ENCODE data around the gene ITIH6.
"Not testable (repeated sequence)": the region's sequence is repeated elsewhere in the genome, so short reads cannot be mapped to it uniquely, and the experiment has no call there.

ITIH6 gene

DNA sequence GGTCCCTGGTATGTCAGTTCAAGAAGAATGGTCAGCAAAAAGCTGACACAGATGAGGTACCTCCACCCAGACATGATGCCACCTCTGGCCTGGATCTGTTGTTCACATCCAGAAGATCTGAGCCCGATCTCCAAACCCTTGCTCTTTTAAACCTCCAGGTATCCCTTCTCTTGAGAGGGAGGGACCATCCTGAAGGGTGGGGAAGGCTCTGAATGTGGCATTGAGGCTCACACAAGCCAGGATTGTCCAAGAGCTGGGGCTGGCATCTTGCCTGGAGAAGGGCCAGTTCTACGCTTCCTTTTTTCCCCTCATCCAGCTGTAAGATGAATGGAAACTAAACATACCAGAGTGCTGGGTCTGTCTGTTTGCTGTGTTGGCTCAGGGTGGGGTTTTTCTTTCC is at the start of gene ITIH6:
Gene ITIH6, minus strand, starts transcription at position 119 of the 400 bp plus-strand sequence. Its CDS starts 45 bp downstream, at position 74.
- no peak for DNase-seq

DNA sequence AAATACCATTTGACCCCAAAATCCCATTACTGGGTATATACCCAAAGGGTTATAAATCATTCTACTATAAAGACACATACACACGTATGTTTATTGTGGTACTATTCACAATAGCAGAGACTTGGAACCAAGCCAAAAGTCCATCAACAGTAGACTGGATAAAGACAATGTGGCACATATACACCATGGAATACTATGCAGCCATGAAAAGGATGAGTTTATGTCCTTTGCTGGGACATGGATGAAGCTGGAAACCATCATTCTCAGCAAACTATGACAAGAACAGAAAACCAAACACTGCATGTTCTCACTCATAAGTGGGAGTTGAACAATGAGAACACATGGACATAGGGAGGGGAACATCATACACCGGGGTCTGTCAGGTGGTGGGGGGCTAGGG is 49.6 kb upstream of the ITIH6 start:
- not testable (repeated sequence) for DNase-seq

GRCh38 chrX:54843050-54843449 is 45.0 kb upstream of the ITIH6 start:
- no peak for DNase-seq

DNA sequence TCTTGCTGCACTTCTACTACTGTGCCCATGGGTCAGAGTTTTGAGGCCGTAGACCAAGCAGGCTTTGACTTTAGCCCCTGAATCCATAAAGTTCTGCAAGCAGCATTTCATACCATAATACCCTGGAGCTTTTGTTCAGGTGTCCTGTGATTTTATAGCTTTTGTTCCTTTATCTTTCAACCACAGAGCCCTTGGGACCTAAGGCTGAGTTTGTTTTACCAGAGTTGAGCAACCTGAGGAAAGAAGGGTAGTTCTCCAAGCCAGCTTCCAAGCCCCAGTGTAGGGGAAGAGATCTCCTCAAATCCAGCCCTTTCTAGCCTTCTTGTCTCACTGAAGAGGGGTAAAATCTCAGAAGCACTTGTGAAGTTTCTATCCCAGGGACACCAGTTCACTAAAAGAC is 44.6 kb upstream of the ITIH6 start:
- DNase-seq = no peak

DNA sequence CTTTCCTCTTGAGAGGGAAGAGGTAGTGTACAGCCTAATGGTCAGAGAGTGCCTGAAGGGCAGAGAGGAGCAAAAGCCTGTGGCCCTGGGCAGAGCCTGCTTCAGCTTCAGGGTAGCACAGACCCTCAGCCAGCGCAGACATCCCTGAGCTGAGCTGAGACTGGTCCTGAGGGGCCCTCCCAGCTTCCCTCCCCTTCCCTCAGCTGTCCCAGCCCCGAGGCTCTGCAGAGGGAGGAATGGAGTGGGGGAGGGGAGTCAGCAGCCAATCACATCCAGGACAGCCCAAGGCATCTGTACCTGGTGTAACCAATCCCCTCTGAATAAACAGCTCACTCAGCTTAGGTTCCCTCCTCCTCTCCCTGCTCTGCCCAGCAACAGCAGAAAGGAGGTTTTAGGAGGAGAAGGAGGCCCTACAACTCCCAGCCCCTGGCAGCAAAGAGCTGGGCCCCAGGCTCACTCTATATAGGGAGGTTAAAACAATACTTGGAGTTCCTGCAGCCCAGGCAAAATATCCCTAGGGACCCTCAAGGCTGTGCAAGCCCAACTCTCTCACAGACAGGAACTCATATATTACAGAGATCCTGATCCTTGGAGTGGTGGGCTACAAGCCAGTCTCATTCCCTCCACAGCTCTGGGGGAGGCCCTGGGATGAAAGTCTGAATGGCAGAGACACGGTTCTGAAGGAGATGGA is 43.3 kb upstream of the ITIH6 start:
- DNase-seq = not testable (repeated sequence)

GRCh38 chrX:54838583-54838982 is 40.5 kb upstream of the ITIH6 start:
- no peak for DNase-seq

- DNase-seq = no peak
Measured at GRCh38 chrX:54826598-54826997, 28.5 kb upstream of the ITIH6 start.

DNA sequence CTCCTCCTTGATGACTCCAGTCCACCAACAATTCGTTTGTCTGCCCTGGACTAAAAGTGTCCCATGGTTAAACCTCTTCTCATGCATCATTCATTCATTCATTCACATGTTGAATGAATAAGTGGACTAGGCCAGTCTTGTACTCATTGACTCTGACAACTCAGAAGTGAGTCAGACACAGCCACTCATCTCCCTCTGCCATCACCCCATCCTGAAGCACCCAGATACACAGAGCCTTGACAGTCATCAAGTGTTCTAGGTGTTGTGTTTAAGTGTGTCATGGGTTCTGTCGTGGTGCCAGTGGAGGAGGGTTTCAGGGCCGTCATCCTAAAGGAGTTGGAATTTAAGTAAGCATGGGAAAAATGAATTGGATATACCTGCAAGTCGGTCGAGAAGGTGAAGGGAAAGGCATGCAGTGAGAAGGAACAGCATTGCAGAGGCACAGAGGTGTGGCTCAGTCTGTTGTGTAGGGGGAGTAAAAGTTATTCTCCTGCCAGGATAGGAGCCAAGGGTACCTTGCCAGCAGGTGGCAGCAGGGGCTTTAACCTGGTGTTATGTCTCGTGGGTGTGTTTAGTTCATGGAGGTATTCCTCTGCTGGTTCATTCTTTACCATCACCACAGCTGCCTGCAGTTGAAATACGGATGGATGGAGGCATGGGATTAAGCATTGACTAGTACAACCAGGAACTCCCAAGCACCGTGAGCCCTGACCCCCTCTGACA is 27.8 kb upstream of the ITIH6 start:
- DNase-seq = no peak

DNA sequence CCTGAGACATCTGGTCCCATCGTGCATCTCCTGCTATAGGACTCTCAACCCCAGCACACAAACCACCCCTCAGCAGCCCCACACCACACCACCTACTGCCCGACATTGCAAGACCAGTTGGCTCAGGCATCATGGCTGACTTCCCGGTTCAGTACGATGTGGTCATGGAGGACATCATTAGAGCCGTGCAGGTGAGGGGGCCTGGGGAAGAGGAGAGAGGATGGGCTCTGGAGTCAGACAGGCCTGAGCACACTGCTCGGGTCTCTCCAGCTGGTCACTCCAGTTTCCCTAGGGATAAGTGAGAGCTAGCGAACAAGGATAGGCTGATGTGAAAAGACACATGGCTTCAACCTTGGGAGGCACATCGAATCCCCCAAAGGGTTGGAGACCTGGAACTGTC is 26.7 kb upstream of the ITIH6 start:
- no peak for DNase-seq

GRCh38 chrX:54824195-54824594 is 26.1 kb upstream of the ITIH6 start:
- no peak for DNase-seq

- no peak for DNase-seq
Measured at GRCh38 chrX:54821310-54821709, 23.3 kb upstream of the ITIH6 start.

DNA sequence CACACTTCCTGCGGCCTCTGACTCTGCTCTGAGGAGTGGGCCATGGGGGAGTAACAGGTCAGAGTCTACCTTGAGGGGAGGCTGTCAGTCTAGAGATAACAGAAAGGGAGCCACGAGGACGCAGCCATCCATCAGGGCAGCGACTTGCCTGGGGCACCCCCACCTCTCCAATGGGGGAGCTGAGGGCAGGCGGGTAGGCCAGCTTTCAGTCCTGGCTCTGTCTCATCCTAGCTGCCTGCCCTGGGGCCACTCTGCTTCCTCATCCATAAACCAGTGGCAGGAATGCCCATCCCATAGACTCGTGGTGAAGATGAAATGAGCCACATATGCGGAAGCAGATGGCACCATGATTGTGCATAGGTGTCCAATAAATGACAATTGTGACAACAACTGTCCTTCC is 22.7 kb upstream of the ITIH6 start:
- no peak for DNase-seq

DNA sequence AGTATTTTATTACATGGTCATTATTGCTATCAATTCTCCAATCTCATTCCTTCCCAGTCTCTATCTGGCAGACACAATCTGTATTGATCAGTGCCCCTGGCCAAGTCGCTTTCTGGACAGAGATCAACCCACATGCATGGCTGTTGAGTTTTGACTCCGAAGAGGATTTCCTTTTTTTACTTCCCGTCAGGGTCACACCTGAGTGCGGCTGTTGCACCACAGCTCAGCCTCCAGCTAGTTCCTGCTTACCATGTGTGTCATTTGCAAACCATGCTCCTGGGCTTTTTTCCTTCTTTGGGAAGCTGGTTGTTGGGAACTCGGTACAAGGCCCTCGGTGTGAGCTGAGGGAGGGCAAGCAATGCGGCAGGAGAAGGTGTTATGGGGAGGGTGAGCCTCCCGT is 21.1 kb upstream of the ITIH6 start:
- DNase-seq = no peak

GRCh38 chrX:54818221-54818620 is 20.2 kb upstream of the ITIH6 start:
- no peak for DNase-seq

DNA sequence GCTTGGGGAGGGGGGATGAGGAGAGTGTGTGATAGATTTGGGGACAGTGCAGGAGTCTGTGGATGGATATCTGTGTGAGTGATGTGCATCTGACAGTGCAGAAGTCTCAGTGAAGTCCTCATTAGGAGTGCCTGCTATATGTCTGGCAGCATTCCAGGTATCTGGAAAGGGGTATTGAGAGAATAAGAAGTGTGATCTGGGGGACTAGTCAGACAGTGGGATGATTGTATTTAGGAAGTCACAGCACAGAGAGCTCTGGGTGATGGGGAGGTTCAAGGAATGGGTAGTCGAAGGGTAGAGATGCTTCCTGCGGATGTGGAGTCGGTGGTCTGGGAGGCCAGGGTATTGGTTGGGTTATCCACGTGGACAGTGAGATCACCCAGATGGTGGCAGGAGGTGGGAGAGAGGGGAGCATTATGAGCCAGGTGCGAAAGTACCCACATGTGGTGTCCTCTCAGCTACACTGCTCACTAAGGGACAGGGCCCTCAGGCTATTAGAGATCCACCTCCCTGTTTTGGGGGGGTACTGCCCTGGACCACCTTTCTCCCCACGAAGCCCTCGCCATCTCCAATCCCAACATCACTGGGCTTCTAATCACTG is 19.3 kb upstream of the ITIH6 start:
- DNase-seq = no peak

DNA sequence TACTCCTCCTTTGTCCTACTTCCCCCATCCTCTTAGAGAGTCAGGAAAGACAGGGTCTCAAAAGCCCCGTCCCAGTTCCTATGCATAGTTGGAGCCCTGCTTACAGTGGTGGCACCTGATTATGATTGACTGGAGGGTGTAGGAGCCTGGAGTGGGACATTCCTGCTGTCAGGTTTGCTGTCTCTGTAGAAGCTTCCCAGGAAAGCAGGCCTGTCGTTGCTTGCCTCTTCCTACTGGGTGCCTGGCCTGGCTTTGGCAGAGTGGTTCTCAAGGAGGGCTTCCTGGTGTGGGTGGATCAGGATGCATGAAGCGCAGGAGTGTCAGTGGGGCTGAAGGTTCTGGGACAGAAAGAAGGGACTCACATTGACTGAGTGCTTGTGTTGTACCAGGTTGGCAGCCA is 14.3 kb upstream of the ITIH6 start:
- DNase-seq = no peak

DNA sequence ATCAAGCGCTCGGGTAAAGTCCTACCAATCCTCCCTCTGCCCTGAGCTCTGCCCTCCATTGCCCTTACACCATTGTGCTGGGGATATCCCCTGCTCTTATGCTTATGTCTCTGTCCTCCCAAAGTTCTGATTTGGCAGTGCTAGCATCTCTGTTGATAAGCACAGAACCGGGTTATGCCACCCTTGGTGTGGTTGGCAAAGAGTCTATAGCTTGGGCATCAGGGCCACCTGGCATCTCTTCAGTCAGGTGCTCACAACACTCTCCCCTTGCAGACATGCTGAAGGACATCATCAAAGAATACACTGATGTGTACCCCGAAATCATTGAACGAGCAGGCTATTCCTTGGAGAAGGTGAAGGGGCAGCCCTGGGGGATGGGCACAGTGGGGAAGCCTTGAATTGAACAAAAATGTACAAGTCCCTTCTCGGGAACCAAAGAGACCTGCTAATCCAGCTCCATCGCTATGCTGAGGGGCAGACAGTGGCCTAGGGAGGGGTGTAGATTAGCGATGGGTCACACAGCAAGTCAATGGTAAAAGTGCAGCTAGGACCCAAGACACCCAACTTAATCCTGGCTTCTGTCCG is 13.3 kb upstream of the ITIH6 start:
- DNase-seq = no peak

- DNase-seq = no peak
Measured at GRCh38 chrX:54810532-54810931, 12.5 kb upstream of the ITIH6 start.

DNA sequence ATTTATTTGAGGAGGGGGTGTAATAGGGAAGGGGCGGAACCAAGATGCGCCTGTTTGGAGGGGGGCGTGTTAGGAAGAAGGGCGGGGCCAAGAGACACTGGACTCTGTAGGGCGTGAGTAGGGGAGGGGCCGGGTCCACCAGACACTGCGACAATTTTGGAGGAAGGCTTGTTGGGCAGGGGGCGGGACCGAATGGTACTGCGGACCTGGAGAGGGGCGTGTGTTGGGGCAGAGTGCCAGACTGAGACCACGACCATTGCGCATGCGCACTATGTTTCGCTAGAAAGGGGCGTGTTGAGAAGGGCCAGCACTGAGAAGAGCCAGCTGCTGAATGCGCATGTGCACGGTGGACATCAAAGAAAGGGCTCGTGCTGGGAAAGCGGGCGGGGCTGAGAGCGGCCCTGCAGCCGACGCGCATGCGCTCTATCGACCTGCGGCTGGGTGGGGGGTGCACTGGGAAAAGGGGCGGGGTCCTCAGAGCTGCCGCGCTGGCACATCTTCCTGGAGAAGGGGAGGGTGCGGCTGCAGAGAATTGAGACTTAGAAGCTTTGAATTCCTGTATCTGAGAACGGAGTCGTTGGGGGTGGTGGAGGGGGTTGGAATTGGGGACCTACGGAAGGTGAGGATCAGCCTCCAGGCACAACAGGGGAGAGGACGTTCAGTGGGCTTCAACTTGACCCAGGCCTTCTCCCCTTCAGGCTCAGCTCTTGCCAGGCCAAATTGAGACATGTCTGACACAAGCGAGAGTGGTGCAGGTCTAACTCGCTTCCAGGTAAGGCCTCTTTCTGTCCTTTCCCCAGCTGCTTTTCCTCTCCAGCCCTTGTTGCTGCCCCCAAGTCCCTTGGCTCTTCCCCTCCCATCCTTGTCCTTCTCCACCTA is 10.8 kb upstream of the ITIH6 start:
- DNase-seq = peak; percentile 96

DNA sequence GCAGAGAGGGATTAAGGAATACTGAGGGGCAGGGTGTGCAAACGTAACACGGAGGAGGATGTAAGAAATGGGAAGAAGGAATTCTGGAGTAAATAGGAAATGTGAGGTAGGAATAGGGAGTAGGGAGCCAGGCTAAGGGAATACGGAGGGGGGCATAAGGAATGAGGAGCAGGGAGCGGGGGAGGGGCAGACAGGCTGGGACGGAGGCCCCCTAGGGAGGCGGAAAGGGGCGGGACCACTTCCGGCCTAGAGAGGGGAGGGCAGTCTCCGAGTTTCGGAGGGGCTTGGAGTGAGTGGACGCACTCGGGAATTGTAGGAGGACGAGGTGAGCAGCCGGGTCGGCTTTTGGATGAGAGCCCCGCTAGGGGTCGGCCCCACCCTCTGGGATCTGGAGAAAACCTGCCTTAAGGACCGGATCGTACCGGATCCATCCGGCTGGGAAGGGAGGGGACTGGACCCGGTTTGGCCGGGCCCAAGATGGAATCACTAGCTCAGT is 10.1 kb upstream of the ITIH6 start:
- DNase-seq = peak; percentile 47

DNA sequence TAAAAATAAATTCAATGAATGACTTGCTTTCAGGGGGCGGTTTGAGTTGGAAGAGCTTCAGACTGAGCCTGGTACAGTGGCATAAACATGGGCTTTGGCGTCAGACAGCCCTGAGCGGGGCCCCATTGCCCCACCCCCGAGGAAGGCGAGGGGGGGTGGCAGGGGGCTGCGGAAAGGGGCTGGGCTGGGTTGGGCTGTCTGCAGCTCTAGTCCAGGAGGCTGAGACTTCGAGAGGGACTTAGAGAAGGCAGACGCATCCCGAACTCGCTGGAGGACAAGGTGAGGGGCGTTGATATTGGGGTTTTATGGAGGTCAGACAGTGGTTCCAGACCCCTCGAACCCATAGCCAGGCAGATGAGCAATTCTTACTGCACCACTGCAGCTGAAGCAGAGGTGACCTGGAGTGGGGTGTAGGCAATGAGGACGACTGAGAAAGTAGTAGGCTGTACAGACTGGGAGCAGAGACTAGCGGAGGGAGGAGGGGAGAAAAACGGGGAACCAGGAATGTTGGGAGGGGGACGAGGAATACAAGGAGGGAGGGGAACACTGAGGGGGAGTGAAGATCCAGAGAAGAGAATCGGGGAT is 9.6 kb upstream of the ITIH6 start, which contains the start of gene MAGED2:
Gene MAGED2, plus strand, starts transcription at position 222 of the 585 bp plus-strand sequence. CDS start 1,587 bp downstream, outside the sequence.
- DNase-seq = no peak

- DNase-seq = no peak
Measured at GRCh38 chrX:54799046-54799445, 991 bp upstream of the ITIH6 start.

All from T1000 (cell line).